IPS DF 6.9 (cell line): ENCODE measurements around the gene TAS2R4.
"Not testable (repeated sequence)": the region's sequence is repeated elsewhere in the genome, so short reads cannot be mapped to it uniquely, and the experiment has no call there.

Experiments
- DNase-seq: peaks from one replicate; pipeline ENCODE4 v3.0.0-alpha.2; 2013; ENCODE audit warnings: low read depth, low spot score
- H3K27ac ChIP-seq: one replicate; pipeline ENCODE4 v1.5.1; 2013; ENCODE audit warnings: low read length, control low read depth
- H3K27me3 ChIP-seq: 2 replicates; pipeline ENCODE4 v1.6.1; 2013; ENCODE audit warnings: mild to moderate bottlenecking, low read length; ENCODE audit not compliant: control insufficient read depth, insufficient read depth
- H3K36me3 ChIP-seq: 2 replicates; pipeline ENCODE4 v1.6.1; 2013; ENCODE audit warnings: low read length; ENCODE audit not compliant: control insufficient read depth, insufficient read depth
- H3K4me1 ChIP-seq: 2 replicates; pipeline ENCODE4 v1.6.1; 2013; ENCODE audit warnings: low read length; ENCODE audit not compliant: control insufficient read depth, insufficient read depth
- H3K4me3 ChIP-seq: 2 replicates; pipeline ENCODE4 v1.5.1; 2013; ENCODE audit warnings: mild to moderate bottlenecking, low read length
- H3K9me3 ChIP-seq: 2 replicates; pipeline ENCODE4 v1.6.1; 2013; ENCODE audit warnings: low read length, inconsistent platforms; ENCODE audit not compliant: control insufficient read depth, insufficient read depth

The TAS2R4 gene

GRCh38 chr7:141822432-141822831 lies 46.0 kb downstream of the TAS2R4 start:
- H3K4me1 ChIP-seq, H3K4me3 ChIP-seq, H3K9me3 ChIP-seq, DNase-seq, H3K27me3 ChIP-seq, H3K36me3 ChIP-seq, H3K27ac ChIP-seq: not testable (repeated sequence)
